Muscle of leg (tissue), 16 donors: Measurements from ENCODE around the gene ARRDC2. TPM values are rescaled to one million over a fixed set of nuclear protein-coding genes. Genes with fewer than 3 reads are reported as not detected.

Experiments
- DNase-seq: peaks from one replicate; pipeline ENCODE4 v3.0.0; 2013
- H3K27ac ChIP-seq: one replicate; pipeline ENCODE4 v1.5.1; 2013; ENCODE audit warnings: mild to moderate bottlenecking, low read length, control low read depth
- H3K27me3 ChIP-seq: one replicate; pipeline ENCODE4 v1.6.1; 2013; ENCODE audit warnings: low read length; ENCODE audit not compliant: control insufficient read depth, insufficient read depth
- H3K36me3 ChIP-seq: one replicate; pipeline ENCODE4 v1.6.1; 2013; ENCODE audit warnings: low read length; ENCODE audit not compliant: control insufficient read depth, insufficient read depth
- H3K4me1 ChIP-seq: one replicate; pipeline ENCODE4 v1.6.1; 2013; ENCODE audit warnings: low read length; ENCODE audit not compliant: control insufficient read depth, insufficient read depth
- H3K4me3 ChIP-seq: one replicate; pipeline ENCODE4 v1.5.1; 2013; ENCODE audit warnings: low read length, control low read depth
- H3K9me3 ChIP-seq: replicated peaks from 2 replicates; pipeline ENCODE4 v1.6.1; 2013; ENCODE audit warnings: low read depth, low read length; ENCODE audit not compliant: control insufficient read depth
- WGBS: methylation state at CpG from one replicate; pipeline ENCODE4 v1.1.5; 2013; ENCODE audit warnings: missing lambda C conversion rate; ENCODE audit not compliant: insufficient coverage; 5-methylcytosine and 5-hydroxymethylcytosine counted together
- long read RNA-seq, 11 donors: transcript quantifications; one replicate each; lab custom pipeline, GENCODE V29; 2026
- polyA plus RNA-seq, 8 donors: library from polyadenylated mRNA; unstranded; fragments of 120-200 nt; gene quantifications; one replicate each; pipeline versions ENCODE4 v1.2.1 to v1.2.3, GENCODE V29; 2013; ENCODE audit warnings: inconsistent platforms in 1 of 8, low replicate concordance in 1 of 8; ENCODE audit not compliant: insufficient read length in 8 of 8, insufficient read depth in 1 of 8
- total RNA-seq: library from RNA; stranded (reverse); fragments of 120-200 nt; gene quantifications from one replicate; pipeline ENCODE4 v1.2.4, GENCODE V29; 2013

ARRDC2 gene
- total RNA-seq (4.9 TPM), polyA plus RNA-seq (1 to 10 TPM; 3.4 to 6.7 (median 4.4) TPM)
- long read RNA-seq, donor 1, partial matches to known transcripts, result 0 of 1 reads
- long read RNA-seq, donor 1, other reads (novel, unspliced or antisense), result 0 of 1 reads
- long read RNA-seq, donor 2, result 0 reads
- long read RNA-seq, donor 3, partial matches to known transcripts, result 0 of 1 reads
- long read RNA-seq, donor 3, other reads (novel, unspliced or antisense), result 0 of 1 reads
- long read RNA-seq, donor 4, result 0 reads
- long read RNA-seq, donor 5, partial matches to known transcripts, result 0 of 6 reads
- long read RNA-seq, donor 5, other reads (novel, unspliced or antisense), result 0 of 6 reads
- long read RNA-seq, donor 6, result 0 reads
- long read RNA-seq, donor 7, partial matches to known transcripts, result 0 of 1 reads
- long read RNA-seq, donor 7, other reads (novel, unspliced or antisense), result 0 of 1 reads
- long read RNA-seq, donor 8, partial matches to known transcripts, result 0 of 3 reads
- long read RNA-seq, donor 8, other reads (novel, unspliced or antisense), result 0 of 3 reads
- long read RNA-seq, donor 9, partial matches to known transcripts, result 0 of 2 reads
- long read RNA-seq, donor 9, other reads (novel, unspliced or antisense), result 0 of 2 reads
- long read RNA-seq, donor 10, result 0 reads
- long read RNA-seq, donor 11, result 0 reads

- Histone ChIP-seq H3K27ac (peak within 1 kb of the TSS; percentile 90), H3K9me3 (no peaks in the 10 kb centered on the region), H3K27me3 (peaks cover 1% of the 10 kb centered on the region), H3K36me3 (peaks cover 5% of the 10 kb centered on the region), H3K4me1 (peaks cover 16% of the 10 kb centered on the region), H3K4me3 (peak within 1 kb of the TSS; percentile 55)
- DNase-seq, result peak; percentile 98
- 15% methylated on average over 92 of the region's 92 CpGs for WGBS
Measured at GRCh38 chr19:18007917-18008673, at the start of gene ARRDC2. Gene ARRDC2 (plus strand): TSS chr19:18008170. CDS start chr19:18008311, 141 bp downstream.

GRCh38 chr19:17963936-17964691 lies 43.9 kb upstream of the ARRDC2 start:
- Histone ChIP-seq H3K27me3 (peaks cover 42% of the 10 kb centered on the region), H3K4me3 (no peak overlapping the region), H3K36me3 (no peaks in the 10 kb centered on the region), H3K27ac (no peak overlapping the region), H3K9me3 (no peaks in the 10 kb centered on the region), H3K4me1 (peaks cover 18% of the 10 kb centered on the region)
- DNase-seq, result no peak
- 45% methylated on average over 10 of the region's 13 CpGs for WGBS

GRCh38 chr19:17965370-17966128 lies 42.4 kb upstream of the ARRDC2 start:
- WGBS, result 65% methylated on average over 9 of the region's 11 CpGs
- DNase-seq, result no peak
- peaks cover 18% of the 10 kb centered on the region for H3K4me1 ChIP-seq
- H3K4me3 ChIP-seq, result no peak overlapping the region
- no peaks in the 10 kb centered on the region for H3K36me3 ChIP-seq
- no peaks in the 10 kb centered on the region for H3K9me3 ChIP-seq
- peaks cover 42% of the 10 kb centered on the region for H3K27me3 ChIP-seq
- H3K27ac ChIP-seq, result no peak overlapping the region

- no peaks in the 10 kb centered on the region for H3K9me3 ChIP-seq
- DNase-seq, result no peak
- H3K4me3 ChIP-seq, result no peak overlapping the region
- H3K4me1 ChIP-seq, result peaks cover 18% of the 10 kb centered on the region
- no CpG with 5 or more reads among the region's 2 CpGs for WGBS
- H3K36me3 ChIP-seq, result no peaks in the 10 kb centered on the region
- H3K27ac ChIP-seq, result no peak overlapping the region
- peaks cover 42% of the 10 kb centered on the region for H3K27me3 ChIP-seq
Measured at GRCh38 chr19:17966129-17966483, 41.9 kb upstream of the ARRDC2 start.

GRCh38 chr19:17966550-17967256 lies 41.3 kb upstream of the ARRDC2 start, which contains the start of gene KCNN1:
Gene KCNN1 (plus strand): TSS chr19:17967107. CDS start chr19:17973889, 6,782 bp downstream.
- Histone ChIP-seq H3K4me3 (peak within 1 kb of the TSS; percentile 37), H3K9me3 (no peaks in the 10 kb centered on the region), H3K27ac (no peak within 1 kb of the TSS), H3K36me3 (no peaks in the 10 kb centered on the region), H3K4me1 (peaks cover 18% of the 10 kb centered on the region), H3K27me3 (peaks cover 42% of the 10 kb centered on the region)
- WGBS, result 2% methylated on average over 29 of the region's 59 CpGs
- DNase-seq, result peak; percentile 47

- Histone ChIP-seq H3K4me1 (peaks cover 18% of the 10 kb centered on the region), H3K36me3 (no peaks in the 10 kb centered on the region), H3K4me3 (peak overlapping the region; percentile 37), H3K27ac (no peak overlapping the region), H3K9me3 (no peaks in the 10 kb centered on the region), H3K27me3 (peaks cover 42% of the 10 kb centered on the region)
- DNase-seq, result no peak
- WGBS, result 11% methylated on average over 28 of the region's 35 CpGs
Measured at GRCh38 chr19:17967257-17968051, 40.5 kb upstream of the ARRDC2 start.

- Histone ChIP-seq H3K27ac (no peak overlapping the region), H3K4me1 (peaks cover 18% of the 10 kb centered on the region), H3K9me3 (no peaks in the 10 kb centered on the region), H3K36me3 (no peaks in the 10 kb centered on the region), H3K27me3 (peaks cover 42% of the 10 kb centered on the region), H3K4me3 (no peak overlapping the region)
- WGBS, result no CpG with 5 or more reads among the region's 4 CpGs
- no peak for DNase-seq
Measured at GRCh38 chr19:17968362-17968761, 39.6 kb upstream of the ARRDC2 start.

- Histone ChIP-seq H3K36me3 (no peaks in the 10 kb centered on the region), H3K4me1 (peaks cover 18% of the 10 kb centered on the region), H3K27ac (no peak overlapping the region), H3K4me3 (no peak overlapping the region), H3K27me3 (peaks cover 39% of the 10 kb centered on the region), H3K9me3 (no peaks in the 10 kb centered on the region)
- WGBS, result 82% methylated on average over 14 of the region's 19 CpGs
- no peak for DNase-seq
Measured at GRCh38 chr19:17969096-17969792, 38.7 kb upstream of the ARRDC2 start.
